GM12892 (cell line): ENCODE results near the gene NPTXR.

ENCODE experiments used
- DNase-seq: peaks from one replicate; pipeline ENCODE4 v3.0.0; 2011; ENCODE audit not compliant: insufficient read length
- FAIRE-seq: peaks from 2 replicates; lab custom pipeline; 2011; peaks lifted over from hg19 to GRCh38; lab: Jason Lieb, UNC
- POLR2A ChIP-seq: IDR thresholded peaks from 2 replicates; pipeline ENCODE4 v1.6.1; 2011; ENCODE audit warnings: low read depth, low read length, control low read depth
- POLR2AphosphoS5 ChIP-seq: IDR thresholded peaks from 2 replicates; pipeline ENCODE4 v1.6.1; 2011; ENCODE audit warnings: low read depth, low read length, control low read depth
- TAF1 ChIP-seq: IDR thresholded peaks from 2 replicates; pipeline ENCODE4 v1.6.1; 2011; ENCODE audit warnings: low read depth, mild to moderate bottlenecking, control low read depth, low read length, borderline replicate concordance

NPTXR gene

DNA sequence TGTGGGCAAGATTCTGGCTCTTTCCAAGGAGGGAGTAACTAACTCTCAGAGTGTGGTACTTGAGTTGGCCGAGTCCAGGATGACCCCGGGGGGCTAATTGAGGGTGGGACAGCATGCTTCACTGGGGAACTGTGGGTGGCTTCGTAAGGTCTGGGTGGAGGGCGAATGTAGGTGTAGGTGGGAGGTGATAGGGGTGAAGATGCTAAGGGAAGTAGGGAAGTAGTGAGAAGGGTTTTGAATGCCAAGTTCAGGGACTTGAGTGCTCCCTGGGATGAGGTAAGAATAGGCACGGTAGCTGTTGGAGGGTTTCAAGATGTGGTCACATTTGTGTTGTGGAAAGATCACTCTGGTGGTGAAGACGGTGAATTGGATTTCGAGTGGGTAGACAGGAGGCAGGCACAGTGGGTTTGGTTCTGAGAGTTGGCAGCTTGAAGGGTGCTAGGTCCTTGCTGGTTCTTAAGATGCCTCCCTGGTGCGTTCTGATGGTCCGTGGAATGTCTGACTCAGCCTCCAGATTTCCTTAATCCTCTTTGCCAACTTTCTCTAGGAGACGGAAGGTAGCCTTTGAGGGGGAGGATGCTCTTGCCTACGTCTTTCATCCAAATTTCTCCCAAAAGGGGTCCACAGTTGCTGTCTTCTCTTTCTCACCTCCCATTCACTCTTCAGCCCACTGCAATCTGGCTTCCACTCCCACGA, 47.4 kb downstream of the NPTXR start:
- DNase-seq: no peak
- FAIRE-seq: no peak
- TF ChIP-seq POLR2A (no peak), TAF1 (no peak), POLR2AphosphoS5 (no peak)

DNA sequence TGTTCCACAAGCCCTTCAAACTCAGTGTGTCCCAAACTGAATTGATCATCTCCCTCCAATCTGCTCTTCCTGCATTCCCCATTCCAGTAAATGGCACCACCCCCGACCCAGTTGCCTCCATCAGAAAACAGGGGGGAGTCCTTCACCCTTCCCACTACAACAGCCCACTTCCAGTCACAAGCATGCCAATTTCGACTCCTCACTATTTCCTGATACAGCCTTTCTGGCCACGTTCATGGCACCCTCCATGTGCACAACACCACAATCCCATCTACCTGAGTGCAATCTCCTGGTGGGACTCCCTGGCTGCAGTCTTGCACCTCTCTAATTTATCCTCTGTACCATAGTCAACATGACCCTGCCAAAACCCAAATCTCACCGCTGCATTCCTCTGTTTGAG, 48.3 kb downstream of the NPTXR start:
- FAIRE-seq: no peak
- TF ChIP-seq POLR2A: no peak
- no peak for TF ChIP-seq POLR2AphosphoS5
- TF ChIP-seq TAF1: no peak
- no peak for DNase-seq

DNA sequence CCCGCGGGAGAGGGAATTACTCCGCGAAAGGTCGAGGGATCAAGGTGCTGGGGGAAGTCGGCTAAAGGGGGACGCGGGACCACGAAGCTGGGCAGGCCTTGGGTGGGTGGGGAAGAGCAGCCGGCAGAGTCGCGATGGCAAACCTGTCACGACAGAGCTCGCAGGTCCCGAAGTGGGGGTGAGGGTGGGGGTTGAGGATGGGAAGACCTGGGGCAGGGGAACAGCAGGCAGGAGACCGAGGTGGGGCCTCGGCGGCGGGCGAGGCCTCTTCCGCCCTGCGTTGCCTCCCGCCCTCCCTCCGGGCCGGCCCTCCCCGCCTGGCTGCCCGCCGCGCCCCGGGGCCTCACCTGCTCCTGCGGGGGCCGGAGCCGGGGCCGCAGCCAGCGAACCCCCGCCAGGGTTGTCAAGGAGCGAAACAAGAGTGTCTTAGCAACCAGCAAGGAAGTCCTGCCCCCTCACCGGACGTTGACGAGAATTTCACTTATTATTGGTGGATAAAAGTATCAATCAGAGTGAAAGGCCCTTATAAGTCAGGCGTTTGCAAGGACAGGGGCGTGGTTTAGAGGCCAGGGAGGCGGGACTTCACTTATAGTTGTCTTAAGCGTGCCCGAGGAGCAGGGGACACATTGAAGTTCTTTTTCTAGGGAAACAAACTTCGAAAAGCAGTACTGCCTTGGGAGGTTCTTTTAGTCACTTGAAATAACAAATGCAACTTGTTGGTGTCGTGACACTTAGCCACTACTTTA, 49.9 kb downstream of the NPTXR start, which contains the start of gene DNAL4:
TSS of gene DNAL4 (minus strand) at position 423 of the 746 bp plus-strand sequence. CDS start 11,412 bp downstream, outside the sequence.
- TF ChIP-seq TAF1 (no peak), POLR2AphosphoS5 (no peak), POLR2A (no peak; the same call in 1 of the 2 replicates)
- DNase-seq (peak; percentile 87), FAIRE-seq (peak; percentile 99)

DNA sequence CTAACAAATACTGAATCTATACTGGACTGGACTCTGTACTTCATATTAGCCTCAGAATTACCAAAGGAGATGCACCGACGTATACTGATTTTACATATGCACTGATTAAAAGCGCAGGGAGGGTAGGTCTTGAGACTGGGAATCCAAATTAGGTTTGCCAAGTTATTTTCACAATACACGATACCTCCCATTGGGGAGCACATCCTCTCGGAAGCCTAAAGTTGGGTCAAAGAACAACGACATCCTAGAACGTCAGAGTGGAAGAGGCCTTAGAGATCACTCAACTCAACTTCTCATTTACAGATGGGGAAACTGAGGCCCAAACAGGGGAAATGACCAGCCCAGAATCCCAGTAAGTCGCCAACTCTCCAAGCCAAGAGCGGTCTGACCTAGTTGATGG, 50.5 kb downstream of the NPTXR start:
- FAIRE-seq (no peak), DNase-seq (no peak)
- TF ChIP-seq TAF1: no peak

DNA sequence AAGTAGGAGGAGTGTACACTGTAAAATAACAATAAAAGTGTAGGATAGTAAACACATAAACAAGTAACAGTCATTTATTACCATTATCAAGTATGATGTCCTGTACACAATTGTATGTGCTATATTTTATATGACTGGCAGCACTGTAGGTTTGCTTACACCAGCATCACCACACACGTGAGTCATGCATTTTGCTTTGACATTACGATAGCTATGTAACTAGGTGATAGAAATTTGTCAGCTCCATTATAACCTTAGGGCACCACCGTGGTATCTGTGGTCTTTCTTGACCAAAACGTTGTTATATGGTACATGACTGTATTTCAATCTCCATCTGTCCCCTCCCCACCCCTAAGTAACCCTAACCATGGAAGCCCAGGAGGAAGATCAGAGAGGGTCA, 51.0 kb downstream of the NPTXR start:
- TF ChIP-seq POLR2A: no peak
- no peak for TF ChIP-seq POLR2AphosphoS5
- TF ChIP-seq TAF1: no peak
- DNase-seq (no peak), FAIRE-seq (peak; percentile 30)

DNA sequence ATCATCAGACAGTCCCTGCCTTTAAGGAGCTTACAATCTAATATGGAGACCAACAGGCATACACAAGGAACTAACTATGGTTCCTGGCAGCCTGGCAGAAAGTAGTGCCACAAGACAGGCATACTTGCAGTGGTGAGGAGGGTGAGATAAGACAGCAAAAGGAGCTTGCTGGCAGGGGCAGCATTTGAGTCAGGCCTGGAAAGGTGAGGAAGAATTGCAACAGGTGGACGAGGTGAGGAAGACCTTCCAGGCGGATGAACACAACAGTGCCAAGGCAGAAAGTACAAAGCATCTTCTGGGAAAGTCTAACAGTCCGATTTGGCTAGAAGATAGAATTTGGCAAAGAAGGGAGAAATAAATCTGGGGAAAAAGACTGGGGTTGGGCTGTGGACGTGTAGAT, 54.2 kb downstream of the NPTXR start:
- DNase-seq (no peak), FAIRE-seq (no peak)
- TF ChIP-seq TAF1: no peak
- no peak for TF ChIP-seq POLR2A
- TF ChIP-seq POLR2AphosphoS5: no peak

DNA sequence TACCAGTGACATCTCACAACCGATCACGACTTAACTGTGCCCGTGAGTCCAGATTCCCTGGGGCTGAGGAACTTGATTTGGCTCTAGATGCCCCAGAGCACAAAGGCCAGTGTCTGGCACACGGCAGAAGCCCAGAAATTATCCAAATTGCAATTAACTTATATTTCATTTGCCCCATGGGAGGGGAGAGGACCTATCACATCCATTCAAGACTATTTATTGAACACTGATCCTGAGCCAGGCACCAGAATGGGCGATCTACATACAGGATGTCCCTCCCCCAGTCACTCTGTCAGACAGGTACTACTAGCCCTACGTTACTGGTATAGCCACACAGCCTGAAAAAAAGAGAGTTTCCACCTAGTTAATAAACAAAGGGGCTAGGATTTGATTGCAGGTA, 55.0 kb downstream of the NPTXR start:
- DNase-seq: no peak
- no peak for TF ChIP-seq POLR2AphosphoS5
- no peak for TF ChIP-seq POLR2A
- no peak for TF ChIP-seq TAF1
- no peak for FAIRE-seq

DNA sequence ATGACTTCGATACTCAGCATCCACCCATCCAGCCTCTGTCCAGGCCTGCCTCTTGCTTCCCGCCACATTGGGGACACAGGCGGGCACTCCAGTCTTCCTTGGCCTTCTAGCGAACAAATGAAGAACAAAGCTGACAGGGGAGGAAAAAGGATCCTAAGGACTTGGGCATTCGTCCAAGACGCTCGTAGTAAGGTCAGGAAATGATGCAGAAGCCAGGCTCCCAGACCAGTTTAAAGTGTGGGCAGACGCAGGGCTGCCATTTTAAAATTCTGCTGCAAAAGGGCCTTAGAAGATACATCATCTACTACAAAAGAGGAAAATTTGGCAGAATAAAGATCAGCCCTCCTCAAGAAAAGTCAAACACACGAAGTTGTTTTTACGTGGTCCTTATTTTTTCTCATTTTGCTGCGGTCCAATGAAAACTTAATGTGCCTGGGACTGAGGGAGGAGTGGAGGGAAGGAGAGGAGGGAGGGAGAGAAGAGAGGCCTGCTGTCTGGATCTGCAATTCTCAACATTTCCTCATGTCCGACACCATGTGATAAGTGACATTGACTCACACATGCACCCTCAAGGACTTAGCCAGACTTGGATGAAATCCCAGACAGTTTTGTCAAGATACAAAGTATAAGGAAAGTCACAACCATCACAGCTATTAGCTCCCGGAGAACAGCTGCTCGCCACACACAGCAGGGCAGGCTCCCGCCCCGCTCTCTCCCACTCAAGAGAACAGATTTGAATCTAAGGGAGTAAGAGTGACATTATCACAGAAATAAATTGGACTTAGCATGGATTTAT, 55.6 kb downstream of the NPTXR start:
- no peak for FAIRE-seq
- no peak for DNase-seq
- no peak for TF ChIP-seq POLR2AphosphoS5
- TF ChIP-seq TAF1: no peak
- no peak for TF ChIP-seq POLR2A

DNA sequence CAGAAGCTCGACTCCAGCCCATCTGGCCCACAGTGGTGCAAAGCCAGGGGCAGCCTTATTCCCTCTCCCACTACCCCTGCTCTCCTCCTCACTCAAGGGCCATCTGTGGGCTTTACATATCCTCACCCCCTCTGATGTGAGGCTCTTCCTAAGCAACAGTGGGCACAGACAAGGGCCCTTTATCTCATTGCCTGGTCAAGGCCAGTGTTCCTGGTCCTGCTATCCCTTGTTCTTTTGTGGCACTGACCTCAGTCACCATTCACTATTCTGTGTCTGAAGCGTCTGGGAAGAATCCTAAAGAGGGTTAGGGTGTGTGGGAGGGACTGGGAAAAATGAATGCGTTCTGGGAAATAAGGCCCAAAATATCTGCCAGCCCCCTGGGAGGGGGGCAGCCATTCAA, 57.2 kb downstream of the NPTXR start:
- FAIRE-seq (no peak), DNase-seq (no peak)
- TF ChIP-seq POLR2A: no peak
- no peak for TF ChIP-seq TAF1
- TF ChIP-seq POLR2AphosphoS5: no peak

DNA sequence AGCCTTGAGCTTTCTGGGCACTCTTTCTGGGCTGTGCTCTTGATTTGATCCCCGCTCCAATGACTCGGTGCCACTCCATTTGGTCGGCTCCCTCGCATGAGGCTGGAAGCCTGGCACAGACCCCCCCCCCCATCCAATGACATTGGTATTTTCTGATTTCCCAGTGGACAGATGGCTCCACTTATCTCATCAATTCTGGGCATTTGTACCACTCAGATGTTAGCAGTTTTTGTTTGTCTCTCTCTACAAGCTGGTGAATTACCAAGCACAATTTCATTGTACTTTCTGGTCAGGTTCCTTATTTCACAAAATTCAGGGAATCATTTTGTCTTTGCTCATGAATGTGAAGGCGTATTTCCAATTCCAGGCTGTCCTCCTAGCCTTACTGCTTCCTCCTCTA, 59.0 kb downstream of the NPTXR start:
- DNase-seq: no peak
- TF ChIP-seq POLR2AphosphoS5 (no peak), TAF1 (no peak), POLR2A (no peak)
- no peak for FAIRE-seq

DNA sequence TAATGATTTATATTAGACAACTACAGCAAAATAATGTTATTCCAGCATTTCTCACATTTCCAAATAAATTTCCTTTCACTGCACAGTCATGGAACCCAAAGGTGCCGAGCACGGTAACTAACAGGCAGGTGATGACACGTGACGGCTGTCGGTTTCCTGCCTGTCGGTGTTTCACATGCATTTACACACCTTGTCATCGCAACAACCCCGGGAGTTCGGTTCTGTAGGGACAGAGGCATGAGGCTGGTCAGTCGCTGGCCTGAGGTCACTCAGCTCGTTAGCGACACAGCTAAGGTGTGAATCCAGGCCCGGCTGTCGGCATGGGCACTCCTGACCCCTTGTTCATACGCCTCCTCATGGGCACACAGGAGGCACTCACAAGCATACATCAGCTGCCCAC, 59.8 kb downstream of the NPTXR start:
- DNase-seq (no peak), FAIRE-seq (no peak)
- TF ChIP-seq POLR2AphosphoS5 (no peak), POLR2A (no peak), TAF1 (no peak)
